Erythroblast (primary cell): ENCODE results near the gene ISX.

Experiments used
- GATA1 ChIP-seq: IDR thresholded peaks from 2 replicates; pipeline ENCODE4 v1.6.1; 2011; ENCODE audit warnings: low read depth, mild to moderate bottlenecking, control low read depth, low read length, moderate library complexity
- POLR2A ChIP-seq: IDR thresholded peaks from 2 replicates; pipeline ENCODE4 v1.6.1; 2011; ENCODE audit warnings: mild to moderate bottlenecking, low read length

GRCh38 chr22:35044607-35045390 is 21.2 kb upstream of the ISX start:
- TF ChIP-seq POLR2A (no peak), GATA1 (no peak)
